Measurements from ENCODE around the gene TOM1L1.
A peak's percentile ranks its signal among the peaks of the same experiment; 100 is the strongest.

The TOM1L1 gene

GRCh38 chr17:54950116-54950515, 49.5 kb downstream of the TOM1L1 start:
- DNase-seq: no peak

DNA sequence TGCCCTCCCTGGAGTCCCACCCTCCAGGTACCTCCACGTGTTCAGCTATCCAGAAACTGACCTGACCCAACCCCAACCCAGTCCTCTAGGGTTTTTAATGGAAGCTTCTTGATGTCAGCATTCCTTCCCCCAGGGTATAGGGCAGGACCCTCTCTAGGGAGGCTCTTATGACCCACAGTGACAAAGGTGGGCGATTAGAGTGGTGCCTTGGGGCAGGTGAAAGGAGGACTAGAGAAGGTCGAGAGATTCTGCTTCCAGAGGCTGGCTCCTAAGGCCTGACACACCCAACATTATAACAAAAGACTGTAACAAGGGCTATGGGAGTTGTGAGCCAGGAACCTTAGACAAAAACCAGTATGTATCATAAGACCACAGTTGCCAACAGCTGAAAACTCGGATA, 50.6 kb downstream of the TOM1L1 start:
- no peak for DNase-seq

- DNase-seq: no peak
These were observed 56.1 kb downstream of the TOM1L1 start for GRCh38 chr17:54956791-54957190.

- no peak for DNase-seq
These were observed 67.1 kb downstream of the TOM1L1 start for GRCh38 chr17:54967621-54968261.

GRCh38 chr17:54968262-54968987, 67.8 kb downstream of the TOM1L1 start, which contains the start of the genes COX11 and STXBP4:
Gene COX11 (minus strand): TSS chr17:54968654. CDS start chr17:54968646, 8 bp downstream.
Gene STXBP4 (plus strand): TSS chr17:54968765. CDS start chr17:54986220, 17,455 bp downstream.
- DNase-seq: peak; percentile 97

DNA sequence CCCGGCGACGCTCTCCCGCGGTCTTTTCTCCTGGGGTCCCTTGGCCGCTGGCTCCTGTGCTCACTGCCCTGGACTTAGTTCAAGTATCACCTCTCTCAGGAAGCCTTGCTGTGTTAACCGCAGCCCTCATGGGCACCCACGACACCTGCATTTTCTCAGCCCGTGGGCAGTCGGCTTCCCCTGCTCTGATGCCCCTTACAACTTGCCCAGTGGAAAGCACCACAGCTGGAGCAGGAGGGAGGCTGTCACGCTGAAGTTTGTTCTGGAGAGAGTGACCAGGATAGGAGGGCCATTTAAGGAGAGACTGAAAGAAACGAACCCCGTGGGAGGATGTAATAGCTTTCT, 68.3 kb downstream of the TOM1L1 start:
- DNase-seq: no peak

GRCh38 chr17:54969658-54970572, 69.3 kb downstream of the TOM1L1 start:
- DNase-seq: no peak

DNA sequence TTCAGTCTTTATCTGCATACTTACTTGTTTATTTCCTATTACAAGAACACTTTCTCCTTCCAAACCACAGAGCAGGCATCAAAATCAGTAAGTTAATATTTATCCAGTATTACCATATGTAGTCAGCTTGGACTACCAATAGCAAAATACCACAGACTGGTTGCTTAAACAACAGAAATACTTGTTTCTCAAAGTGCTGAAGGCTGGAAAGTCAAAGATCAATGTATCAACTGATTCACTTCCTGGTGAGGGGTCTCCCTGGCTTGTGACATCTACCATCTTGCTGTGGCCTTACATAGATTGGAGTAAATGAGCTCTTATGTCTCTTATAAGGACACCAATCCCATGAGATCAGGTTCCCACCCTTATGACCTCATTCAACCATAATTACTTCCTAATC, 70.5 kb downstream of the TOM1L1 start:
- no peak for DNase-seq

- DNase-seq: no peak
These were observed 71.2 kb downstream of the TOM1L1 start for GRCh38 chr17:54971901-54972300.

GRCh38 chr17:54972406-54973138, 71.9 kb downstream of the TOM1L1 start:
- DNase-seq: no peak

DNA sequence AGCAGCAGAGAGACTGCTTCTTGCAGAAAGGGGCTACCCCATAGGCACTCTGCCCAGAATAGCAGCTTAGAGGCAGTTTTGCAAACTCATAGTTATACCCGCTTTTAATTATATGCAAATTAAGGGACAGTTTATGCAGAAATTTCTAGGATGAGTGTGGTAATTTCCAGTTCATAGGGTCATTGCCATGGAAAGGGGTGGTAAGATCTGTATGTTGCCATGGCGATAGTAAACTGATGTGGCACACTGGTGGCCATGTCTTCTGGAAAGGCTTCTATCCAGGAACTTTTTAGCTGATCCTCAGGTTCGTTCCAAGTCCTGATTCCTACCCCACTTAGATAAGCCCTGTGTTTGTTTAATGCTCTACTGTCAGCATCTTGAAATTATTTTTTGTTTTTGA, 74.1 kb downstream of the TOM1L1 start:
- no peak for DNase-seq

DNA sequence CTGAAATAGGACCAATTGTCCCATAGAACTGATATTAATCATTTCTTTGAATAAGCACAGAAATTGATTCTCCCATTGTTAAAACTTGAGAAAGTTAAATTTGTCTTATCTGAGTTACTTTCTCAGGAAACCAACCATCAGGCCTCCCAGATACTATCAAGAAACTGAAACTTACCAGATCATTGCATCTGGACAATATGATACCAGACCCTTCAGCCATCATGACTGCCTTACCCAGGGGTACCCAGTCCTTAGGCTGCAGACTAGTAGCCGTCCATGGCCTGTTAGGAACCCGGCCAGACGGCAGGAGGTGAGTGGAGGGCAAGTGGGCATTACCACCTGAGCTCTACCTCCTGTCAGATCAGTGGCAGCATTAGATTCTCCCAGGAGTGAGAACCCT, 75.7 kb downstream of the TOM1L1 start:
- DNase-seq: no peak

DNA sequence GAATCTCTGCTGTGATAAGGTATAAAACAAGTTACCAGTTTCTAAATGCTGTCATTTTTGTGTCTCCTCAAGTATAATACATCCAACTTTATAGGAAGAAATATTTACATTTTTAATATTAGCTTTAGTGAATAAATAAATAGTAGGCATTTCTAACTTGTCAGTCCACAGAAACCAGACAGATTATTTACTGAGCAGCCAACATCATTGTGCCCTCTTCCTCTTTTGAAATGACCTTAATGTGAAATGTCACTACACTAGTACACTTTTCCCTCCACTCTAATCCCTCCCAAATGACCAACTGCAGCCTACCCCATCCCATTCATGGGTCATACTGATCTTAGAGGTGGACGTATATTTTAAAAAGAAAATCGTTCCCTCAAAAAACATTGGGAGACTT, 77.1 kb downstream of the TOM1L1 start:
- no peak for DNase-seq

- no peak for DNase-seq
These were observed 79.0 kb downstream of the TOM1L1 start for GRCh38 chr17:54979657-54980056.

DNA sequence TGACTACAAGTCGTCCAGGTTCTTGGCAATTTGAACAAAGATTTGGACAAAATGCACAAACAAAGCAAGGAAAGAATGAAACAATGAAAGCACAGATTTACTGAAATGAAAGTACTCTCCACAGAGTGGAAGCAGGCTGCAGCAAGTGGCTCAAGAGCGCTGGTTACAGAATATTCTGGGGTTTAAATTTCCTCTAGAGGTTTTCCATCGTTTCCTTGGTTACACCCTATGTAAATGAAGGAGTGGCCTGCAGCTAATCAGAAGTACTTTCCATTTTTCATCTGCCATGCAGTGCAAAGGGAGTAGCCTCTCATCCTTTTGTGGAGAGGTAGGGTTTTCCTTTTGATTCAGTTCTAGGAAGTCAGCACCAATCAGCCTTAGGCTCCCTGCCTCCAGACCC, 79.7 kb downstream of the TOM1L1 start:
- DNase-seq: no peak

DNA sequence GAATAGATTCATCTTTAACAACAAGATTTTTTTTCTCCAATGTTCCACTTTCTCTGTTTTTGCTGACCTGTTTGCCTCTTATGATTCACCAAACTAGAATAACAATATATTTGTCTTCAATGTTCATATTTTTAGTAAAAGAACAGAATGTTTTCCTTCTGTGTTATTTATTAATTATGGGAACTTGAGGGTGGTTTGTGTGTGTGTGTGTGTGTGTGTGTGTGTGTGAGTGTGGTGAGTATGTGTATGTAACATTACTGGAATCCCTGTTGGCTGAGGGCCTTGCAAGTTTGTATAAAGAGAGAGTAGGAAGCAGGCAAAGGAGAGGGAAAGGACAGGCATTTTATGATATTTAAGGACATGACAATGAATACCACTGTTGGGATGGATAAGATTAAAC, 81.7 kb downstream of the TOM1L1 start:
- DNase-seq: no peak

DNA sequence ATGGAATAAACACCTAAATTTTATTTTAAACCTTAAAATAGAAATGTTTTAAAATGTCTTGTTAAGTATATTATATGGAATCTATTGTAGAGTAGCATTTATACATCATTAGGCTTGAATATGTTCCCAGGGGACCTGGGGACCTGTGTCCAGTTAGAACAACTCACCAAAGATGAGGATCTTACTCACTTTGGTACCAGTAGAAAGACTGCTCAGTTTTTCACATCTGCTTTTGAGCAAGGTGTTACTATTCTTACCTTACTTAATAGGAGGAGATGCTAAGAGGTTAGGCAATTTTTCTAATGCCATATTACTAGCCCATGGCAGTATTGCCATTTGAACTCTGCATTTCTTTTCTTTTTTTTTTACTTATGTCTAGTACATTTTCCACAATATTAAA, 82.6 kb downstream of the TOM1L1 start:
- no peak for DNase-seq

- no peak for DNase-seq
These were observed 84.8 kb downstream of the TOM1L1 start for GRCh38 chr17:54985476-54985875.

GRCh38 chr17:54990118-54990517, 89.5 kb downstream of the TOM1L1 start:
- DNase-seq: no peak

DNA sequence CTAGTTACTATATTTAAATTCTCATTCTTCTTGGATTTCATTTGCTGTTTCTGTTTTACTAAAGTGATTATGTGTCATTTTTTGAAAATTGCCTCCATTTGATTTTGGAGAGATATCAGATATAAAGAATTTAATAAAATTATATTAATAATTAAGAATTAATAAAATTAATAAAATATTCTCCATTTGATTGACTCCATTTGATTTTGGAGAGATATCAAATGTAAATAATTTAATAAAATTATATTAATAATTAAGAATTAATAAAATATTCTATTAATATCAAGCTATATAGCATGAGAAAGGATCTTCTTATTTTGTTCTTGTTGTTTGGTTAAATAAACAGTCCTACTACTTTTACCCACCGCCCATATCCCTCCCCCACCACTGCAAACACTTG, 90.9 kb downstream of the TOM1L1 start:
- no peak for DNase-seq

DNA sequence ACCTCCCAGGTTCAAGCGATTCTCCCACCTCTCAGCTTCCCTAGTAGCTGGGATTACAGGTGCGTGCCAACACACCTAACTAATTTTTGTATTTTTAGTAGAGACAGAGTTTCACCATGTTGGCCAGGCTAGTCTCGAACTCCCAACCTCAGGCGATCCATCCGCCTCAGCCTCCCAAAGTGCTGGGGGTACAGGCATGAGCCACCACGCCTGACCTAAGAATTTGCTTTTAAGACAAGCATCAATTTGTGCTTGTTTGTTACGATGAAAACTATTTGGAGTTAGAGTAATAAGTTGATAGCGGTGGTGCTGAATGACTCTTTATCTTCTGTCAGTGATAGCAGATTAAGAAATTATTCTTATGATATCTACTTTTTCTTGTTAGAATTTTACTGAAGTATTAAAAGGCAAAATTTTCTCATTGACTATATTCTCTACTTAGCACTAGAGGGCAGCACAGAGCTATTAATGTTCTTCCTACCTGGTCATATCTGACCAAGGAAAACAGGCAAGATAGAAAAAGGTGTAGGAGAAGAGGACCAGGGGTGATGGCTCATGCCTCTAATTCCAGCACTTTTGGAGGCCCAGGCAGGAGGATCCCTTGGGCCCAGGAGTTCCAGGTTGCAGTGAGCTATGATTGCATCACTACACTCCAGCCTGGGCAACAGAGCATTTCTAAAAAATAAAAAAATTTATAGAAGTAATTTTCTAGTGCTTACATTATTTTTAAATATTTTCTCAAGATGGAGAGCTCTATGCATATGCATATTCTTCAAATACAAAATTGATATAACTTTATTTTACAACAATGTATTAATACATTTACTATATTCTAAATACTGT, 92.4 kb downstream of the TOM1L1 start:
- no peak for DNase-seq

GRCh38 chr17:54996441-54996840, 95.8 kb downstream of the TOM1L1 start:
- DNase-seq: no peak

All from femur (tissue), 1 donor.